ENCODE results near the gene FYN.

DNA sequence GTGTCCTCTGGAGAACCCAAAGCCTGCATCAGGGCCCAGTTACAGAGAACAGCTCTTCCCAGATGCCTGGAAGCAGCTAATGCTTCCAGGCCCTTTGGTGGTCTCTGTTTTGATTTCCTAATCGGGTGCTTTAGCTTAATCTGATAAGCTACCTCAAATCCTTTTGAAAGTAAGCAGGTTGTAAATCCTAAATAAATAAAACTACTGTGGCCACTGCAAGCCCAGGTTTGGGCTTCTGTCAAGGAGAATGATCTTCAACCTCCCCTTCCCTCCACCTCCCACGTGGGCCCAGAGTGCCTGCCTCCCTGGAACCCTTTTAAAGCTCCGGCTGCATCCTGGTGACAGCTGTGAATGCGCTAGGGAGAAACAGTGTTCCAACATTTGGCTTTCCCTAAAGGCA lies 25.2 kb upstream of the FYN start:
- TF ChIP-seq, protein P1, sequence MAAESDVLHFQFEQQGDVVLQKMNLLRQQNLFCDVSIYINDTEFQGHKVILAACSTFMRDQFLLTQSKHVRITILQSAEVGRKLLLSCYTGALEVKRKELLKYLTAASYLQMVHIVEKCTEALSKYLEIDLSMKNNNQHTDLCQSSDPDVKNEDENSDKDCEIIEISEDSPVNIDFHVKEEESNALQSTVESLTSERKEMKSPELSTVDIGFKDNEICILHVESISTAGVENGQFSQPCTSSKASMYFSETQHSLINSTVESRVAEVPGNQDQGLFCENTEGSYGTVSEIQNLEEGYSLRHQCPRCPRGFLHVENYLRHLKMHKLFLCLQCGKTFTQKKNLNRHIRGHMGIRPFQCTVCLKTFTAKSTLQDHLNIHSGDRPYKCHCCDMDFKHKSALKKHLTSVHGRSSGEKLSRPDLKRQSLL (tag by site-specific recombination; IDR thresholded peaks at IDR 0.05): no peak
- TF ChIP-seq SALL2 (tag by site-specific recombination; IDR thresholded peaks at IDR 0.05; ENCODE audit: borderline replicate concordance) (no peak), ZSCAN30 (tag by site-specific recombination; IDR thresholded peaks at IDR 0.05) (no peak), ZFP3 (tag by site-specific recombination; IDR thresholded peaks at IDR 0.05; ENCODE audit: low read depth) (no peak), CTCF (tag by site-specific recombination; IDR thresholded peaks at IDR 0.05) (no peak), ZNF2 (tag by site-specific recombination; IDR thresholded peaks at IDR 0.05) (no peak), ZBTB8A (tag by site-specific recombination; IDR thresholded peaks at IDR 0.05) (peak; percentile 45; the same call in 1 of the 2 replicates), ZNF549 (tag by site-specific recombination; IDR thresholded peaks at IDR 0.05) (no peak)
- TF ChIP-seq, protein P2, sequence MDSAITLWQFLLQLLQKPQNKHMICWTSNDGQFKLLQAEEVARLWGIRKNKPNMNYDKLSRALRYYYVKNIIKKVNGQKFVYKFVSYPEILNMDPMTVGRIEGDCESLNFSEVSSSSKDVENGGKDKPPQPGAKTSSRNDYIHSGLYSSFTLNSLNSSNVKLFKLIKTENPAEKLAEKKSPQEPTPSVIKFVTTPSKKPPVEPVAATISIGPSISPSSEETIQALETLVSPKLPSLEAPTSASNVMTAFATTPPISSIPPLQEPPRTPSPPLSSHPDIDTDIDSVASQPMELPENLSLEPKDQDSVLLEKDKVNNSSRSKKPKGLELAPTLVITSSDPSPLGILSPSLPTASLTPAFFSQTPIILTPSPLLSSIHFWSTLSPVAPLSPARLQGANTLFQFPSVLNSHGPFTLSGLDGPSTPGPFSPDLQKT (IDR thresholded peaks at IDR 0.05; ENCODE audit: borderline replicate concordance, low read depth, low read length): no peak

All from HEK293 (cell line).